ENCODE results near the gene DGKH. TPM values are rescaled to one million over a fixed set of nuclear protein-coding genes. Genes with fewer than 3 reads are reported as not detected.

Gene DGKH
- total RNA-seq, 2 experiments from 2014 or later, result 6.0 TPM

- Histone ChIP-seq H3K27ac (ENCODE audit: low read depth in 1 of 2, low read length in 2 of 2) (no peak overlapping the region), H3K36me3 (ENCODE audit: insufficient read depth, low read length) (no peaks in the 10 kb centered on the region), H3K4me1 (ENCODE audit: insufficient read depth, low read length) (no peaks in the 10 kb centered on the region), H3K27me3 (ENCODE audit: control insufficient read depth in 1 of 2, insufficient read depth in 2 of 2, low read length in 2 of 2) (peaks cover 2 to 6% of the 10 kb centered on the region in 2 experiments), H3K9me3 (ENCODE audit: control insufficient read depth in 1 of 2, insufficient read depth in 1 of 2, low read length in 2 of 2) (no peaks in the 10 kb centered on the region), H3K4me3 (ENCODE audit: low read length) (no peak overlapping the region)
- POLR2A ChIA-PET, result no interaction called here
- CTCF ChIA-PET, result no interaction called here
- no peak overlapping the region for H3K4me3 Mint-ChIP-seq
- no peaks in the 10 kb centered on the region for H3K36me3 Mint-ChIP-seq (ENCODE audit: low read depth)
- intact Hi-C loops (cut with DNase I, micrococcal nuclease), result no loop called here
- no peak for TF ChIP-seq CTCF (IDR thresholded peaks at IDR 0.05)
- no peaks in the 10 kb centered on the region for H3K4me1 Mint-ChIP-seq (ENCODE audit: low read depth)
- DNase-seq, result no peak
- no peaks in the 10 kb centered on the region for H3K9me3 Mint-ChIP-seq
- no peak for ATAC-seq (ENCODE audit: poor library complexity)
- H3K27me3 Mint-ChIP-seq, result peaks cover 8% of the 10 kb centered on the region
- no peak overlapping the region for H3K27ac Mint-ChIP-seq
Measured at GRCh38 chr13:42027286-42027685, 21.2 kb upstream of the DGKH start.

- TF ChIP-seq CTCF (IDR thresholded peaks at IDR 0.05), result no peak
- POLR2A ChIA-PET, result no interaction called here
- no peaks in the 10 kb centered on the region for H3K4me1 ChIP-seq (ENCODE audit: insufficient read depth, low read length)
Measured at GRCh38 chr13:42028113-42028799, 20.2 kb upstream of the DGKH start.

GRCh38 chr13:42035905-42036521 is 12.4 kb upstream of the DGKH start:
- H3K36me3 ChIP-seq (ENCODE audit: insufficient read depth, low read length), result no peaks in the 10 kb centered on the region
- ChIA-PET CTCF (interaction anchor here (0.9 kb wide), 1 partner anchor 12 kb away, joined by 3 read pairs; no protein-coding TSS in a partner anchor), POLR2A (interaction anchor here (0.7 kb wide), 1 partner anchor 75 kb away, joined by 3 read pairs; the partner anchor contains the start of gene VWA8)
- no peaks in the 10 kb centered on the region for H3K27me3 ChIP-seq (ENCODE audit: control insufficient read depth in 1 of 2, insufficient read depth in 2 of 2, low read length in 2 of 2)
- TF ChIP-seq CTCF (IDR thresholded peaks at IDR 0.05), result no peak
- H3K27ac ChIP-seq (ENCODE audit: low read depth in 1 of 2, low read length in 2 of 2), result no peak overlapping the region
- H3K4me1 ChIP-seq (ENCODE audit: insufficient read depth, low read length), result peaks cover 11% of the 10 kb centered on the region
- Mint-ChIP-seq H3K4me3 (no peak overlapping the region), H3K4me1 (ENCODE audit: low read depth) (peaks cover 12% of the 10 kb centered on the region), H3K27ac (no peak overlapping the region), H3K27me3 (no peaks in the 10 kb centered on the region), H3K36me3 (ENCODE audit: low read depth) (peaks cover 7% of the 10 kb centered on the region), H3K9me3 (peaks cover 2% of the 10 kb centered on the region)
- H3K9me3 ChIP-seq (ENCODE audit: control insufficient read depth in 1 of 2, insufficient read depth in 1 of 2, low read length in 2 of 2), result peaks cover 0 to 4% of the 10 kb centered on the region in 2 experiments
- H3K4me3 ChIP-seq (ENCODE audit: low read length), result no peak overlapping the region
- ATAC-seq (ENCODE audit: poor library complexity) (no peak), DNase-seq (no peak)
- intact Hi-C loops (cut with DNase I, micrococcal nuclease), result no loop called here

More at GRCh38 chr13:42028113-42028799, 20.2 kb upstream of the DGKH start:
- H3K36me3 Mint-ChIP-seq (ENCODE audit: low read depth), result no peaks in the 10 kb centered on the region
- peaks cover 2 to 6% of the 10 kb centered on the region in 2 experiments for H3K27me3 ChIP-seq (ENCODE audit: control insufficient read depth in 1 of 2, insufficient read depth in 2 of 2, low read length in 2 of 2)
- no peaks in the 10 kb centered on the region for H3K9me3 Mint-ChIP-seq
- no peaks in the 10 kb centered on the region for H3K4me1 Mint-ChIP-seq (ENCODE audit: low read depth)
- H3K36me3 ChIP-seq (ENCODE audit: insufficient read depth, low read length), result no peaks in the 10 kb centered on the region
- no peaks in the 10 kb centered on the region for H3K9me3 ChIP-seq (ENCODE audit: control insufficient read depth in 1 of 2, insufficient read depth in 1 of 2, low read length in 2 of 2)
- DNase-seq (no peak), ATAC-seq (ENCODE audit: poor library complexity) (no peak)
- H3K27ac ChIP-seq (ENCODE audit: low read depth in 1 of 2, low read length in 2 of 2), result no peak overlapping the region
- CTCF ChIA-PET, result no interaction called here
- no peak overlapping the region for H3K4me3 Mint-ChIP-seq
- intact Hi-C loops (cut with DNase I, micrococcal nuclease), result no loop called here
- H3K27me3 Mint-ChIP-seq, result peaks cover 8% of the 10 kb centered on the region
- no peak overlapping the region for H3K27ac Mint-ChIP-seq
- no peak overlapping the region for H3K4me3 ChIP-seq (ENCODE audit: low read length)
